Esophagus squamous epithelium (tissue), 5 donors: Measurements from ENCODE around the gene CELF3. TPM values are rescaled to one million over a fixed set of nuclear protein-coding genes. Genes with fewer than 3 reads are reported as not detected.

Experiments
- DNase-seq: peaks from one replicate; lab custom pipeline; 2025; lab: John Stamatoyannopoulos, UW
- H3K27ac ChIP-seq, 4 donors: fragments of 200-600 bp; sonication (generic); one replicate each; pipeline ENCODE4 v1.5.1; 2016 to 2019; ENCODE audit warnings: mild to moderate bottlenecking in 1 of 4
- H3K27me3 ChIP-seq, 4 donors: fragments of 200-600 bp; sonication (generic); 1 replicate in 3 of 4; 2 replicates in 1 of 4; pipeline versions ENCODE4 v1.5.1 to v1.6.0; 2017 to 2021; ENCODE audit warnings: antibody characterized with exemption in 1 of 4
- H3K36me3 ChIP-seq, 3 donors: fragments of 200-600 bp; sonication (generic); one replicate each; pipeline ENCODE4 v1.5.1; 2016 to 2019
- H3K4me1 ChIP-seq, 3 donors: fragments of 200-600 bp; sonication (generic); one replicate each; pipeline ENCODE4 v1.5.1; 2017 to 2019
- H3K4me3 ChIP-seq, 4 donors: fragments of 200-600 bp; sonication (generic); 1 replicate in 3 of 4; 2 replicates in 1 of 4; pipeline ENCODE4 v1.5.1; 2016 to 2019; ENCODE audit warnings: mild to moderate bottlenecking in 2 of 4, moderate library complexity in 1 of 4
- H3K9me3 ChIP-seq, 3 donors: fragments of 200-600 bp; sonication (generic); one replicate each; pipeline ENCODE4 v1.5.1; 2016 to 2019
- CTCF ChIP-seq, 6 experiments: fragments of 450-650 bp in 4 of 6; fragments of 200-600 bp in 2 of 6; sonication (generic) in 2 of 6; IDR thresholded peaks; one replicate each; pipeline ENCODE4 v1.5.1; 2016 to 2019; ENCODE audit warnings: antibody characterized with exemption in 6 of 6, mild to moderate bottlenecking in 4 of 6, moderate library complexity in 4 of 6
- POLR2A ChIP-seq, 4 donors: fragments of 450-650 bp; IDR thresholded peaks; one replicate each; pipeline ENCODE4 v1.6.1; 2017; ENCODE audit warnings: antibody characterized with exemption in 4 of 4, mild to moderate bottlenecking in 4 of 4, moderate library complexity in 3 of 4
- WGBS, 2 donors: methylation state at CpG; one replicate each; pipeline ENCODE4 v1.1.5; 2018; 5-methylcytosine and 5-hydroxymethylcytosine counted together
- intact Hi-C: fragments of 100-400 bp; cut with DNase I; formaldehyde crosslinking; loops from one replicate; pipeline ENCODE4 v1.15.0; 2022
- total RNA-seq, 4 donors: library from RNA; depleted of rRNA; stranded (reverse); fragments of >200 nt; gene quantifications; one replicate each; pipeline ENCODE4 v1.1.0, GENCODE V29; 2016
- donor health status: DM: yes; HTN: yes; CAD: no.

Gene CELF3
- total RNA-seq, 4 donors from 2014 or later: 0.19 TPM; not detected in 3

GRCh38 chr1:151720554-151720953 is 4.0 kb upstream of the CELF3 start:
- TF ChIP-seq POLR2A (IDR thresholded peaks at IDR 0.05) (no peak), CTCF (IDR thresholded peaks at IDR 0.05) (no peak)
- no peaks in the 10 kb centered on the region for H3K36me3 ChIP-seq
- intact Hi-C loops: no loop called here
- no peaks in the 10 kb centered on the region for H3K9me3 ChIP-seq
- peaks cover 0 to 77% (median 4%) of the 10 kb centered on the region in 4 donors for H3K27me3 ChIP-seq
- no peak for DNase-seq
- peak overlapping the region in 3 of 4 donors; percentile 44 to 66 (median 50) for H3K4me3 ChIP-seq
- 14 to 28% methylated on average over 5 of the region's 5 CpGs for WGBS, 2 donors
- peak overlapping the region in 3 of 4 donors; percentile 72 to 80 (median 80) for H3K27ac ChIP-seq
- peaks cover 7 to 52% (median 13%) of the 10 kb centered on the region in 3 donors for H3K4me1 ChIP-seq

DNA sequence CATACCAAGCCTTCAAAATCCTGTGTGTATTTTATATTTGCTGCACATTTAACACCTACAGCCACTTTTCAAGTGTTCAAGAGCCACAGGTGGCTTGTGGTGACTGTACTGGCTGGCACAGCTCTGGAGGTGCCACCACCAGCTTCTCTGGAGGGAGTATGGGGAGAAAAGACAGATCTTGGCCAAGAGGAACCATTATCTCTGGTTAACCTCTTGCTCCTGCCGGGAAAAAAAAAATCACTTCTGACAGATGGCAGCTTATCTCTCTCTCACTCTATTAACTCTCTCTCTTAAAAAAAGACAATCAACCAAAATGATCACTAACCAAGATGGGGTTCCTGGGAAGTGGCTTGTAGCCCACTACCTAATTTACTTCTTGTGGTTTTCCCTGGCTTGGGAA is 3.5 kb upstream of the CELF3 start:
- no peaks in the 10 kb centered on the region for H3K36me3 ChIP-seq
- H3K27me3 ChIP-seq: peaks cover 0 to 79% (median 4%) of the 10 kb centered on the region in 4 donors
- no peak for DNase-seq
- H3K4me1 ChIP-seq: peaks cover 7 to 52% (median 13%) of the 10 kb centered on the region in 3 donors
- no peaks in the 10 kb centered on the region for H3K9me3 ChIP-seq
- H3K27ac ChIP-seq: peak overlapping the region in 3 of 4 donors; percentile 29 to 80 (median 80)
- intact Hi-C loops: no loop called here
- TF ChIP-seq CTCF (IDR thresholded peaks at IDR 0.05) (no peak), POLR2A (IDR thresholded peaks at IDR 0.05) (no peak)
- WGBS, 2 donors: 33 to 40% methylated on average over 1 of the region's 1 CpG
- peak overlapping the region in 2 of 4 donors; percentile 50 to 66 for H3K4me3 ChIP-seq

DNA sequence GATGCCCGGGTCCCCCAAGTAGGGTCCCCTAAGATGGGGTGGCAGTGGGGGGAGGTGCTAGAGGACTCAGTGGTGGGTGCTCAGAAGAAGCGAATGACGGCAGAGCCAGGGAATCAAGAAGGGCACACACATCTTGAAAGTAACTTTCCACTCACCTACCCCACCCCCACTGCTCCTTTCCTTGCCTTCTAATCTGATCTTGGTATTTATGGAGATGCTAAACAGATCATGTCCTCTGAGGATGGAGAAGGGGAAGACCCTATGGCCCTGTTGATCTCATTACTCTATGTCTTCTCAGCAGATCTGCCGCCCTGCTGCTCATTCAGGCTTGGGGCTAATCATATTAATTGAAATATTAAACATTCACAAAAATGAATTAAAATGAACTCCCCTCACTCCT is 2.1 kb upstream of the CELF3 start:
- no peaks in the 10 kb centered on the region for H3K36me3 ChIP-seq
- no peak for DNase-seq
- H3K9me3 ChIP-seq: no peaks in the 10 kb centered on the region
- no peak overlapping the region for H3K27ac ChIP-seq
- peaks cover 12 to 48% (median 13%) of the 10 kb centered on the region in 3 donors for H3K4me1 ChIP-seq
- intact Hi-C loops: no loop called here
- H3K27me3 ChIP-seq: peaks cover 0 to 78% (median 4%) of the 10 kb centered on the region in 4 donors
- WGBS, 2 donors: 74 to 80% methylated on average over 3 of the region's 4 CpGs
- no peak overlapping the region for H3K4me3 ChIP-seq
- TF ChIP-seq POLR2A (IDR thresholded peaks at IDR 0.05): no peak
- no peak for TF ChIP-seq CTCF (IDR thresholded peaks at IDR 0.05)

DNA sequence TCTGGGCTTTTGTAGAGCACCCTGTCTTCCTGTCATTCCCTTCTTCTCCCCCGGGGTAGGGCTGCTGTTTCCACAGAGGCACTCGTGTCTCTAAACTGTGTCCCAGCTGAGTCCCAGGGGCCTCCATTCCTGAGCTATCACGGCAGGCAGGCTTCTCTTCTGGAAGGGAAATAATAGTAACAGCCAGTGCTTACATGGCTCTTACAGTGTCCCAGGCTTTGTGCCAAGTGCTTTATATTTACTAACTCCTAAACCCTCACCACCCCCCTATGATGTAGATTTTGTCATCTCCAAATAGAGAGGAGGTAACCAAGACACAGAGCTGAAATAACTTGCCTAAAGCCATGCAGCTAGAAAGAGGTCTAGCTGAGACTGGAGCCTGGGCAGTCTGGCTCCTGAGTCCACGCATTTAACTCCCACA is 1.4 kb upstream of the CELF3 start:
- no peak overlapping the region for H3K4me3 ChIP-seq
- TF ChIP-seq POLR2A (IDR thresholded peaks at IDR 0.05) (no peak), CTCF (IDR thresholded peaks at IDR 0.05) (no peak)
- no peak for DNase-seq
- intact Hi-C loops: no loop called here
- H3K27me3 ChIP-seq: peaks cover 0 to 76% (median 4%) of the 10 kb centered on the region in 4 donors
- H3K27ac ChIP-seq: no peak overlapping the region
- H3K4me1 ChIP-seq: peaks cover 12 to 49% (median 13%) of the 10 kb centered on the region in 3 donors
- 25 to 29% methylated on average over 3 to 4 of the region's 4 CpGs for whole genome bisulfite sequencing, 2 donors
- no peaks in the 10 kb centered on the region for H3K36me3 ChIP-seq
- no peaks in the 10 kb centered on the region for H3K9me3 ChIP-seq

DNA sequence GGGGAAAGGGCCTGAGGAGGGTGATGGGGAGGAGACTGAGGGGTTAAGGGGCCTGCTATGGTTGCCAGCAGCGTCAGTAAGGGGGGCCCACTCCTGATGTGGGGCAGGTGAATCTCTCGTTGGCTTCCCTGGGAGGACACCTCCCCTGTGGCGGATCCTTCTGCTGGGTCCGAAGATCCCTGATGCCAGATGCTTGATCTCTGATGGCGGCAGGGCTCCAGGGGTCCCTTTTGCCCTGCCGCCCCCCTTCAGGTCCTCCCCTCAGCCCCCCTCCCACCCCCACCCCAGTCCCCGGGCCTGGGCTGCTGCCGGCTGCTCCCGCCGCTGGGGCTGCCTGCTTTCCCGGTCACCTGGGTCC is 219 bp downstream of the CELF3 start:
- 12 to 40% methylated on average over 3 to 6 of the region's 11 CpGs for whole genome bisulfite sequencing, 2 donors
- Histone ChIP-seq H3K36me3 (no peaks in the 10 kb centered on the region), H3K4me3 (peak overlapping the region in 2 of 4 donors; percentile 9 to 28), H3K9me3 (no peaks in the 10 kb centered on the region), H3K4me1 (peaks cover 6 to 41% (median 8%) of the 10 kb centered on the region in 3 donors), H3K27ac (no peak overlapping the region), H3K27me3 (peaks cover 0 to 75% (median 4%) of the 10 kb centered on the region in 4 donors)
- DNase-seq: no peak
- intact Hi-C loops: no loop called here
- TF ChIP-seq CTCF (IDR thresholded peaks at IDR 0.05) (no peak), POLR2A (IDR thresholded peaks at IDR 0.05) (no peak)
